ENCODE data around the gene PIP5KL1. TPM values are rescaled to one million over a fixed set of nuclear protein-coding genes. Genes with fewer than 3 reads are reported as not detected.
A peak's percentile ranks its signal among the peaks of the same experiment; 100 is the strongest.

Gene PIP5KL1
- total and polyA plus RNA-seq, 2 of the 8 experiments (the other 6 are each of a cell fraction or from before 2014, with no cell fraction given) = 13.4 to 15.4 TPM

DNA sequence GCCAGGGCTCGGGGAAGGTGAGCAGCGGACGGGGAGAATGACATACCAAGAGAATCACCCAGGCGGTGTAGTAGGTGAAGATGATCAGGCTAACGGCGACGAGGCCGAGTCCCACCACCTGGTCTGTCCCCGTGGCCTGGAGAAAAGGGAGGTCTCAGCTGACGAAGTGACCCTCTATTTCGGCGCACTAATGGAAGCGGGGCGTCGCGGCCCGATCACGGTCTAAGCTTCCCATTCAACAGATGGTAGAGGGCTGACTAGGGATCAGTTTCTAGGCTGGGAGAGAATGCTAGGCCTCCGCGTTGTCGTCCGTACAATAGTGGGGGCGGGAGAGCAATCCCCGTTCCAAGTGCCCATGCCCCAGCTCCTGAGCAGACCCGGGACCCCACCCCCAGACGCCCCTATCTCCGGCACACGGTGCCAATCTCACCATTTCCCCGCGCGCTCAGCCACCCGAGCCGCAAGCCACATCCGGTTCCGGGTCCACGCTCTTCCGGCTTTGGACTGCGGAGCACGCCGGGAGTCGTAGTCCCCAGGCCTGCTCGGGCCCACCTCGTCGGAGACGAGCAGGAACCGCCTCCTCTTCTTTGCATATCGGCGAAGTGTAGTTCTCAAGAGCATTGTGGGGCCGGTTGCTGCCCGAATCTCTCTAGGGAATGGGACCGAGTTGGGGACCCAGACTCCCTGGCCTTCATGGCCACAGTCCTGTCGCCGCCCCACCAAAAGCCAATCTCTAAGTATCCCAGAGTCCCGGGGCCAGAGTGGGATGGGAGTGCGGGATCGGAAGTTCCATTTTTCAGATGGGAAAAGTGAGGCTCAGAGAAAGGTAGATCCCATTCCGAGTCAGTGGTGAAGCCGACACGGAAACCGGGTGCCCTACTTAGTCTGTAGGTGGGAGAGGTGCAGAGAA is 7.1 kb upstream of the PIP5KL1 start, which contains the start of gene DPM2:
DPM2 (minus strand) TSS at position 467 of the 910 bp plus-strand sequence; CDS start at position 433, 34 bp downstream.
- H4K8ac ChIP-seq (ENCODE audit: extremely low read depth, insufficient read depth, low read length) = peak within 1 kb of the TSS; percentile 96
- peaks cover 0 to 11% (median 5%) of the 10 kb centered on the region in 4 experiments; a peak in 6 of 8 replicates for H3K36me3 ChIP-seq (ENCODE audit: control insufficient read depth in 2 of 4, insufficient read depth in 4 of 4, low read length in 3 of 4)
- H3K27ac ChIP-seq (ENCODE audit: low read depth, low read length) = peak within 1 kb of the TSS; percentile 46; the same call in 1 of the 2 replicates
- peak within 1 kb of the TSS; percentile 84 to 95 for H3K4me2 ChIP-seq (ENCODE audit: insufficient read depth in 1 of 2, low read depth in 2 of 2, low read length in 2 of 2)
- H3K4me1 ChIP-seq (replicated peaks in 1 of 4; ENCODE audit: control insufficient read depth in 3 of 4, insufficient read depth in 4 of 4, low read length in 3 of 4) = peaks cover 0 to 19% (median 14%) of the 10 kb centered on the region in 4 experiments; a peak in 6 of 7 replicates
- no peak within 1 kb of the TSS for H2BK120ac ChIP-seq (replicated peaks; ENCODE audit: low read depth, low read length)
- H3K14ac ChIP-seq (ENCODE audit: insufficient read length) = no peak within 1 kb of the TSS
- H2BK15ac ChIP-seq (ENCODE audit: low read length) = peak within 1 kb of the TSS; percentile 61; the same call in 1 of the 2 replicates
- peak within 1 kb of the TSS; percentile 42 for H3K56ac ChIP-seq (replicated peaks; ENCODE audit: insufficient read length, low read depth, low read length)
- peak within 1 kb of the TSS; percentile 72 for H2AK5ac ChIP-seq (ENCODE audit: low read depth, low read length)
- peaks cover 0 to 15% of the 10 kb centered on the region in 2 experiments; a peak in 1 of 4 replicates for H3K79me2 ChIP-seq (ENCODE audit: control insufficient read depth in 1 of 2, insufficient read depth in 2 of 2, low read length in 2 of 2)
- no peaks in the 10 kb centered on the region for H3K9me3 ChIP-seq (ENCODE audit: insufficient read depth in 2 of 2, low read depth in 1 of 2, low read length in 1 of 2)
- peaks cover 1 to 22% of the 10 kb centered on the region in 2 experiments for H4K20me1 ChIP-seq (replicated peaks in 1 of 2; ENCODE audit: control insufficient read depth in 1 of 2, insufficient read depth in 2 of 2, low read length in 2 of 2)
- H3K18ac ChIP-seq (ENCODE audit: extremely low read depth, low read length) = peak within 1 kb of the TSS; percentile 87
- ChIA-PET POLR2A (ENCODE audit: partially characterized antibody) (interaction anchor here (0.8 to 1.4 kb wide), 9 partner anchors 9 to 160 kb away, joined by 3 to 4 read pairs (median 4); no protein-coding TSS in a partner anchor), CTCF (ENCODE audit: partially characterized antibody) (interaction anchor here (1.3 to 35.5 kb wide), 3 partner anchors 16 to 93 kb away, joined by 3 to 825 read pairs (median 143); no protein-coding TSS in a partner anchor)
- WGBS, 2 experiments (ENCODE audit: extremely low coverage in 1 of 2, insufficient coverage in 1 of 2, insufficient read length in 1 of 2, insufficient replicate concordance in 2 of 2, low coverage in 1 of 2, low lambda C conversion rate in 2 of 2, missing lambda C conversion rate in 1 of 2) = 7% methylated on average over 58 of the region's 60 CpGs; no CpG with 5 or more reads in 1 of the 2 experiments
- H3K27me3 ChIP-seq (replicated peaks in 1 of 4; ENCODE audit: control insufficient read depth in 3 of 4, extremely low read depth in 1 of 4, insufficient read depth in 3 of 4, low read length in 3 of 4) = no peaks in the 10 kb centered on the region
- peaks cover 13% of the 10 kb centered on the region; the same call in 1 of the 2 replicates for H3K23me2 ChIP-seq (ENCODE audit: low read depth, low read length)
- H4K91ac ChIP-seq (replicated peaks; ENCODE audit: insufficient read length, low read length) = peak within 1 kb of the TSS; percentile 38
- peak within 1 kb of the TSS; percentile 54; the same call in 1 of the 2 replicates for H2AFZ ChIP-seq (ENCODE audit: low read length)
- no peak within 1 kb of the TSS for H2BK20ac ChIP-seq (ENCODE audit: low read length)
- H3K4ac ChIP-seq (replicated peaks; ENCODE audit: insufficient read length, low read depth, low read length) = peak within 1 kb of the TSS; percentile 90
- H3K23ac ChIP-seq (ENCODE audit: insufficient read length) = no peak within 1 kb of the TSS
- FAIRE-seq (no peak), DNase-seq (ENCODE audit: low read depth in 1 of 2, low spot score in 2 of 2) (peak in 1 of 2 experiments; percentile 83)
- 0 out of 2 replicates have a peak within 1 kb of the TSS, but pooled peaks have one; percentile 68 for H2BK12ac ChIP-seq (ENCODE audit: low read depth, low read length)
- H3K4me3 ChIP-seq (ENCODE audit: extremely low read depth in 1 of 4, insufficient read depth in 2 of 4, low read depth in 3 of 4, low read length in 4 of 4) = peak within 1 kb of the TSS; percentile 76 to 98 (median 88)
- H4K5ac ChIP-seq (ENCODE audit: insufficient read length, low read depth, low read length) = peak within 1 kb of the TSS; percentile 72
- H2BK5ac ChIP-seq (ENCODE audit: low read depth, low read length) = peak within 1 kb of the TSS; percentile 81
- H3K79me1 ChIP-seq (ENCODE audit: low read depth, low read length) = peaks cover 10% of the 10 kb centered on the region
- H3K9ac ChIP-seq (replicated peaks in 1 of 4; ENCODE audit: extremely low read depth in 1 of 4, low read depth in 3 of 4, low read length in 3 of 4) = peak within 1 kb of the TSS; percentile 43 to 80 (median 68)
- TF ChIP-seq HDAC2 (IDR thresholded peaks at IDR 0.05; ENCODE audit: borderline replicate concordance in 1 of 2, low read depth in 2 of 2, low read length in 2 of 2) (peak; percentile 22 to 82; a peak in 1 of 4 replicates), POLR2AphosphoS5 (IDR thresholded peaks at IDR 0.05; ENCODE audit: low read depth, low read length) (peak; percentile 52), TAF1 (IDR thresholded peaks at IDR 0.05; ENCODE audit: low read depth, low read length) (peak; percentile 68; the same call in 1 of the 2 replicates), PHF8 (conservative IDR thresholded peaks at IDR 0.05; ENCODE audit: low read depth, low read length) (peak; percentile 82), SP2 (IDR thresholded peaks at IDR 0.05; ENCODE audit: low read length) (no peak)
- TF ChIP-seq, protein P1, sequence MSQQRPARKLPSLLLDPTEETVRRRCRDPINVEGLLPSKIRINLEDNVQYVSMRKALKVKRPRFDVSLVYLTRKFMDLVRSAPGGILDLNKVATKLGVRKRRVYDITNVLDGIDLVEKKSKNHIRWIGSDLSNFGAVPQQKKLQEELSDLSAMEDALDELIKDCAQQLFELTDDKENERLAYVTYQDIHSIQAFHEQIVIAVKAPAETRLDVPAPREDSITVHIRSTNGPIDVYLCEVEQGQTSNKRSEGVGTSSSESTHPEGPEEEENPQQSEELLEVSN (IDR thresholded peaks at IDR 0.05) = 0 out of 2 replicates have a peak, but pooled peaks have one; percentile 47
- TF ChIP-seq, protein P2, sequence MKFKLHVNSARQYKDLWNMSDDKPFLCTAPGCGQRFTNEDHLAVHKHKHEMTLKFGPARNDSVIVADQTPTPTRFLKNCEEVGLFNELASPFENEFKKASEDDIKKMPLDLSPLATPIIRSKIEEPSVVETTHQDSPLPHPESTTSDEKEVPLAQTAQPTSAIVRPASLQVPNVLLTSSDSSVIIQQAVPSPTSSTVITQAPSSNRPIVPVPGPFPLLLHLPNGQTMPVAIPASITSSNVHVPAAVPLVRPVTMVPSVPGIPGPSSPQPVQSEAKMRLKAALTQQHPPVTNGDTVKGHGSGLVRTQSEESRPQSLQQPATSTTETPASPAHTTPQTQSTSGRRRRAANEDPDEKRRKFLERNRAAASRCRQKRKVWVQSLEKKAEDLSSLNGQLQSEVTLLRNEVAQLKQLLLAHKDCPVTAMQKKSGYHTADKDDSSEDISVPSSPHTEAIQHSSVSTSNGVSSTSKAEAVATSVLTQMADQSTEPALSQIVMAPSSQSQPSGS (IDR thresholded peaks at IDR 0.05; ENCODE audit: low read length) = peak; percentile 45; the same call in 1 of the 2 replicates
